Mononuclear cell (primary cell): Measurements from ENCODE around the gene TIMP3. TPM values are rescaled to one million over a fixed set of nuclear protein-coding genes. Genes with fewer than 3 reads are reported as not detected.

ENCODE experiments used
- H3K27me3 ChIP-seq: 2 replicates; pipeline ENCODE4 v1.6.0; 2011; ENCODE audit warnings: low read length, control low read depth; ENCODE audit not compliant: insufficient read depth
- H3K4me1 ChIP-seq: 2 replicates; pipeline ENCODE4 v1.5.1; 2011; ENCODE audit warnings: mild to moderate bottlenecking, low read length, control low read depth; ENCODE audit not compliant: insufficient read depth
- H3K4me3 ChIP-seq: 2 replicates; pipeline ENCODE4 v1.5.1; 2011; ENCODE audit warnings: mild to moderate bottlenecking, low read length, moderate library complexity
- H3K9me3 ChIP-seq: 2 replicates; pipeline ENCODE4 v1.5.1; 2011; ENCODE audit warnings: low read depth, mild to moderate bottlenecking, control low read depth, low read length
- total RNA-seq: library from RNA; depleted of rRNA; stranded (reverse); fragments of >200 nt; gene quantifications from one replicate; pipeline ENCODE4 v1.2.3, GENCODE V29; 2012

Gene TIMP3
- total RNA-seq, 1 donor: 0.21 TPM

DNA sequence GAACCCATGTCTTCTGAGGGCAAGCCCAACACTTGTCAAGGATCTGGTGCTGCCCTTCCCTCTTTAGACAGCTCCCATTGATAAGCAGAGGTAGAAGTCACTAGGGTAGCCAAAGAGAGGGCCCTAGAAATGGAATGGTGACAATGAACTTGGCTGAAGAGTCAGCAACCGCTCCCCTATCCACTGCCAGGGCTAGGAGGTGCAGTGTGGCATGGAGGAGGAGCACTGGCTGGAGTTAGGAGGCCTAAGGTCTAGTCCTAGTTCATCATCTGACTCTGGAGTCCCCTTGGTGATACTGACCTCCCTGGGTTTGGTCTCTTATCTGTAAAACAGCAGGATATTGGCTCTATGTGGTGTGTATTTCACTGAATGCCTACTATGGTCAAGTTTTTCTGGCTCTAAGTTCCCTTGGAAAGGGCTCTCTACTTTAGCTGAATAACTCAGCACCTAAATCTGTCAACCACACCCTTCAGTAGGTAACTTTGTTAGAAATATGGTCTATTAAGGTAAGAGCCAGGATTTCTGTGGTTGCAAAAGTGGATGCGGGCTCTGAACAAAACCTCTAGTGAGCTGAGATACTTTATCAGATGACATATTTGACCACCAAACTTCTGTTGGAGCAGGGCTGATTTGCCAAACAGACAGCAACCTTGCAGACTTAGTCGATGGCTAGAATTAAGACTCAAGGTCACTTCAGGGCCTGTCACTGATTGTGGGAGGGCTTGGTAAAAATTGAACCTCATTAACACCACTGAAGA, 10.5 kb downstream of the TIMP3 start:
- Histone ChIP-seq H3K27me3 (no peaks in the 10 kb centered on the region), H3K4me3 (no peak overlapping the region), H3K9me3 (no peaks in the 10 kb centered on the region), H3K4me1 (no peaks in the 10 kb centered on the region)

DNA sequence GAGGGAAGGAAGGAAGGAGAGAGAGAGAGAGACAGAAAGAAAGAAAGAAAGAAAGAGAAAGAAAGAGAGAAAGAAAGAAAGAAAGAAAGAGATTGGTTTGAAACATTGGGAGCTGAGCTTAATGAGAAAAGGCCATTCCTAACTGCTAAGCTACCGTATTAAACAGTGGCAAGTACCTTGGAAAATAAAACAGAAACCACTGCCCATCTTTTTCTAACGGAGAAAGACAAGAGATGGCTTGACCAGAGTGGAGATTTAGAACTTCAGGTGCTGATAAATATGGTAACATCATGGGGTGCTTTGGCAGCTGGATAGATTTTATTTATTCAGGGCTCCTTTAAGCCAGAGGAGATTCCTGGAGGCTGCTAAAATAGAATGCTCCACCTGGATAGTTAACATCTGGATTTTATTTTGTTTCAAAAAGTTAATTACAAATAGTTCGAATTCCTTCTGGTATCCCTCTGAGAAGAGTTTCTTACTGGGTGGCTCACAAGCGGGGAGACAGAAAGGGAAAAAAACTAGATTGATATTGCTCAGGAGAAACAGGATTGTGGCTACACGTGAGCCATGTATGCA, 12.9 kb downstream of the TIMP3 start:
- H3K27me3 ChIP-seq: no peaks in the 10 kb centered on the region
- no peak overlapping the region for H3K4me3 ChIP-seq
- no peaks in the 10 kb centered on the region for H3K9me3 ChIP-seq
- H3K4me1 ChIP-seq: no peaks in the 10 kb centered on the region

DNA sequence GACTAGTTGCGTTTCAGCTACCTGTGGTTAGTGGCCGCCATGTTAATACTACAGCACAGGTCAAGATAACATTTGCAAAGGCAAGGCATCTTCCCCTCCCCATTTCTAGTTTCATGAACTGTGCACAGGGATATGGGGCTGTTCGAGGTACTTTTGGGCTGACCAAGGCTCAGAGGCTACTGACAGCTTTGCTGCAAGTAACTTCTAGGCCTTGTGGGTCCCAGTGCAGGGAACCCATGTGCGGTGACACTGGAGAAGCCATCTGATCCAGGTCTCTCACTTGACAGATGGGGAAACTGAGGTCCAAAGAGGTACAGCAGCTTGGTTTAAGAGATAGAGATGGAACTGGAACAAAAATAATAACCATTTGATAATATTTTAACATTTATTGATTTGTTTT, 13.6 kb downstream of the TIMP3 start:
- H3K27me3 ChIP-seq: no peaks in the 10 kb centered on the region
- H3K4me1 ChIP-seq: no peaks in the 10 kb centered on the region
- H3K4me3 ChIP-seq: no peak overlapping the region
- H3K9me3 ChIP-seq: no peaks in the 10 kb centered on the region

DNA sequence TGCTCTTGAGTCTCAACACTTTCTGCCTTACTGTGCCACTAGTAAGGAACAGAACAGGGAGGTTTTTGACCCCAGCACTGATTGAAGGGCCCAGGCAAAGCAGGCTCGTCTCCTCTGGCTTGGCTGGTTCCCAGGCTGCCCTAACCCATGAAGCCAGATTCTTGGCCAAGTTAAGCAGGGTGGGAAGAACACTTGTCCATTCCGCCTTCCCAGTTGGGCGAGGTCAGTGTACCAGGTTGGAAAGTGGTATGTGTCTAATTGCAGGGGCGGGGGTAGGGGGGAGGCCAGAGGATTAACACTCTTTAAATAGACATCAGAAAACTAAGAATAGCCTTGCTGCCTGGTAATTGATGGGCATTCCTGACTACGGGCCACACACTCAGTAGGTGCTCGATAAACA, 14.4 kb downstream of the TIMP3 start:
- H3K27me3 ChIP-seq: no peaks in the 10 kb centered on the region
- H3K4me1 ChIP-seq: no peaks in the 10 kb centered on the region
- no peak overlapping the region for H3K4me3 ChIP-seq
- H3K9me3 ChIP-seq: no peaks in the 10 kb centered on the region

DNA sequence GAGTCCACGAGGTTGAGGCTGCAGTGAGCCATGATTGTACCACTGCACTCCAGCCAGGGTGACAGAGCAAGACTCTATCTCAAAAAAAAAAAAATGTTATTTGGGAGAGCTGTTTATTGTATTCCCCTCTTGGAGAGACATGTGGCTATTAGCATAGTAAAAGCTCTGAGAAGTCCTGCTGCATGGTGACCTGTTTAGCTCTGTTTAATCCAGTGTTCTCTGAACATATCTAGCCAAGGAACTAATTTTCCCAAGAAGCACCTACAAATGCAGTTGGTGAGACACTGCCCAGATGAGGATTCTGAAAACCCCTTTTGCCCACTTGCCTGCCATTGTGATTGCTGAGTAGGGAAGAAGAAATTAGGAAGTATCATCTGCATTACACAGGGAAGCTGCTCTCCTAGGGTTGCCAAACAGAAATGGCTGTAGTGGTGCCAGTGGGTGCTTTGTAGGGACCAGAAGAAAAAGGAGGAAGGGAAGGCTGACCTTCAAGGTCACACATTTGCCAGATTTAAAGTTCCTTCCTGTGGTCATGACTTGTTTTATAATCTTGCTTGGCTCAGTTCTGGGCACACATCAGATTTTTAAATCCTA, 15.7 kb downstream of the TIMP3 start:
- no peaks in the 10 kb centered on the region for H3K9me3 ChIP-seq
- no peaks in the 10 kb centered on the region for H3K4me1 ChIP-seq
- H3K27me3 ChIP-seq: no peaks in the 10 kb centered on the region

DNA sequence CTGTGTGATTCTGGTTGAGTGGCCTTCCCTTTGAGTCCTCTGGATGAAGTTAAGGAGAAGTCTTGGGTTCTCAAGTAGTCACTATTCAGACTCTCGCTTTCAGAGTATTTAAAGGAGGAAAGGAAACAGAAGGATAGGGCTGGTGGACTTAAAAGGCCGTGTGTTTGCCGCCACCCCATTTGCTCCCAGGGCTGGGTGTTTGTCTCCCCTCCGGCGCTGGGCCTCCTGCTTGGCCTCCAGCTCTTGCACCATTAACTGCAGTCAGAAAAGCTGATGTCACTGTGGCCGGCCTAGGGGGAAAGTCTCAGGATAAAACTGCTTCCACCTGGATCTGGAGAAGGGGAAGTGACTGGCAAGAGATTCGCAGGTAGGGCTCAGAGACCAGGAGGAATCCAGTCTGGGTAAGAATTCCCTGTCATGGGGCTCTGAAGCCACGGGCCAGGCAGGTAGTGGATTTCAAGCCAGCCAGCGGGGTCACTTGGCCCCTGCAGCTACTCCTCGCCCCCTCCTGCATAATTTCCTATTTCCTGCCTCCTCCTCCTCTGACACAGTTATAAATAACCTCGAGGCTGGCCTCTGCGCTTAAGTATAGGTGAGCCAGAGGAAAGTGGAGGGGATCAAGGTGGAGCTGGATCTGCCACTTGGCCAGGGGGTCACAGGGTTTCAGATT, 17.1 kb downstream of the TIMP3 start:
- Histone ChIP-seq H3K27me3 (no peaks in the 10 kb centered on the region), H3K4me3 (no peak overlapping the region), H3K9me3 (no peaks in the 10 kb centered on the region), H3K4me1 (no peaks in the 10 kb centered on the region)

More for the DNA sequence above, 15.7 kb downstream of the TIMP3 start:
- no peak overlapping the region for H3K4me3 ChIP-seq

DNA sequence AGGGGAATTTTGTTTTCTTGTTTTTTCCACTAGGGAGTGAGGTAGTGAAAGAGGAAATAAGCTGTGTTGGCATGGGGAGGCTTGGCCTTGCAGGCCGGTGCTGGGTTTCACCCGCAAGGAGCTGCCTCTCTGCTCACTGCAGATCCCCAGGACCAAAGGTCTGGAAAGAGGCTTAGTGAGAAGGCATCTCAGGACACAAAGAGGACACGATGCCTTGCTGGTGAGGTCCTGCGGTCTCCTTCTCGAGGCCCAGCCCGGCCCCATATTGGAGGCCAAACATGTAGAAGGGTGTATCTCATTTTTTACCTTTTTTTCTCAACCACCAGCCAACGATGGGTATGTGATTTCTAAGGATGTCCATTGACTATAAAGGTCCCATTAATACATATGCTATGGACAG, 17.6 kb downstream of the TIMP3 start:
- Histone ChIP-seq H3K4me3 (no peak overlapping the region), H3K9me3 (no peaks in the 10 kb centered on the region)

DNA sequence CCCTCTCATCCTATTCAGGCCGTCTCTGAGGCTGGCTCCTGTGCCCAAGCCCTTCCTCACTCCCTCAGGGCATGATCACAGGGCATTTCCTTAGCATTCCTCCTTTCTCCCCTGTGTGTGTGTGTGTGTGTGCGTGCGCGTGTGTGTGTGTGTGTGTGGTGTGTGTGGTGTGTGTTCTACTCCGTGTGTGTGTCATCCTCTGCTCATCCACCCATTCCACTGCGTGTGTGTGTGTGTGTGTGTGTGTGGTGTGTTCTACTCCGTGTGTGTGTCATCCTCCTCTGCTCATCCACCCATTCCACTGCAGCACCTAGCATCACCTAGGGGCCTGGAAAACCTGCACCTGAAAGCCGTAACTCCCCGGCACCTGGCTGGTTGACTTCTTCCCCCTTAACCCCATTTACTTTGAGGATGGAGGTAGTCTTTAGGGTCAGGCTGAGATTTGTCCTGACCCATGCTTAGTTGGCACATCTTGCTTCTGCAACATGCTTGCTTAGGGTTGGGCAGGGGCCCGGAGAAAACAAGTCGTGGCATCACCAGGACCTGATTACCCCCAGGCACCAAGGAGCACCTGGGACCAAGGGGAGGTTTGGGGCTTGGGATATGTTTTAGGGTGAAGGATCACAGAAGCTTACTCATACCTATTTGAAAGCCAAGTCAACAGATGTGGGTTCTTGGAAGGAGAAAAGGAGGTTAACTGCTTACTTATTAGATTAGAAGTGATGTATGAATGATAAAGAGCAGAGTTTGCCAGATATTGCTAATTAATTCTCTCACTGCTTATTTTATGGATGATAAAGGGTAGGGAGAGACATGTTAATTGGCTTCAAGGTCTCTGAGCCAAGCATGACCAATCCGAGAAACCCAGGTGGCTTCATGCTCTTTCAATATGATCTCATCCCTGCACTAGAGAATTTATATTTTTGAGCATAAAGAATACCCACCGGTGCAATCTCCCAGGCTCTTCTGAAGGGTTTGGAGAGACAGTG, 18.9 kb downstream of the TIMP3 start:
- Histone ChIP-seq H3K27me3 (no peaks in the 10 kb centered on the region), H3K4me1 (no peaks in the 10 kb centered on the region), H3K9me3 (no peaks in the 10 kb centered on the region), H3K4me3 (no peak overlapping the region)

More for the DNA sequence above, 17.6 kb downstream of the TIMP3 start:
- Histone ChIP-seq H3K4me1 (no peaks in the 10 kb centered on the region), H3K27me3 (no peaks in the 10 kb centered on the region)

DNA sequence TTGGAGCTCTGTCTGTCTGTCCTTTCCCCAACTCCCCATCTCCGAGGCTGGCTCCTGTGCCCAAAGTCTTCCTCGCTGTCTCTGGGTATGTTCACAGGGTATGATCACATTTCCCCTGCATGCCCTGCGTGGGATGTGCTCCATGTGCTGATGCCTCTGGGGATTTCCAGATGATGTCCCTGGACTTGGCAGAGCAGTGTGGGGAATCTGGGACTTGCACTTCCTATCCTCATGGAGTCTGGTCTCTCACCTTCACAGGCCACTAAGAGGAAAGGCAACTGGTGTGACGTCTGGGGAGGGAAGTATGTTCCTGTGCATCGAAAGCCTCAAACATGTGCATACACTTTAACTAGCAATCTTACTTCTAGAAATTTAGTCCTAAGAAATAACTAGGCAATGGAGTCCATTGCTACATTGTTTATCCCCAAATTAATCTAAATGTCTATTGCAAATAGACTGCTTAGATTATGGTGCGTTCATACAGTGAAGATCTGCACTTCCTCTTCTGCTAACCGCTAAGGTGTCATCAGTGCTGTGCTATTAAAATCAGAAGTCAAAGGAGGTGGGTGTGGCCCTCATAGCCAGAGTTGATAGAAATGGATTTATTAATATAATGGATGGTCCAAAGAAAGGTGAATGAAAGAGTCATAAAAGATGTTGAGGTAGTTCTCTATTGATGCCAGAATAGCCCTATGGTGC, 20.8 kb downstream of the TIMP3 start:
- Histone ChIP-seq H3K4me1 (no peaks in the 10 kb centered on the region), H3K4me3 (no peak overlapping the region), H3K9me3 (no peaks in the 10 kb centered on the region), H3K27me3 (no peaks in the 10 kb centered on the region)

DNA sequence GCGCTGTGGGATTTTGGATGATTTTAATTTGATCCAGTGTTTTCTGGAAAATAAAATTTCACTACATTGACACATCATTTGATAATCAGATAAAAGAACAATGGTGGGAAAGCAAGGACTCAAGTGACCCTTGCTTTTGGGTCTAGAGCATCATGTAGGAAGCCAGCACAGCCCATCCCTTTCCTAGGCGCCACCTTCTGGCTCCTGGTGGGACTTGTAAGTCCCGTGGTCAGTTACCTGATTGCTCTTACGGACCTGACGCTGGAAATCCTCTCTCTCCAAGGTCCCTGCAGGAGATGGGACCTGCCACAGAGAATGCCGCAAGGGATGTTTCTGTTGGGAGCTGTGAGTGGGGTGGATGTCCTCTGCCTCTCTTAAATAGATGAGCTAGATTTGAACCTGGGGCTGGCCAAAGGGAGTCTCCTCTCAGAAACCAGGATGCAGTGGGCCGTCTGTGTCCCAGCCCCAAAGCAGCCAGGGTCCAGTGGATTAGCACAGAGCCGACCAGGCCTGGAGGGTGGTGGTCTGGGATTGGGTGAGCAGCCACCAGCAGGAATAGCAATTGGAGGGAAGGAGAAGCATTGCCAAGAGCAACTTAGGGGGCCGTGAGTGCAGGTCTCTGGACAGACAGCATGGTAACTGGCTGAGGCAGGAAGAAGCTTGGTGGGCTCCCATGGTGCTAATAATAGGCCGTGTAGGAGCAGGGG, 21.7 kb downstream of the TIMP3 start:
- no peaks in the 10 kb centered on the region for H3K9me3 ChIP-seq
- no peaks in the 10 kb centered on the region for H3K27me3 ChIP-seq
- no peak overlapping the region for H3K4me3 ChIP-seq
- no peaks in the 10 kb centered on the region for H3K4me1 ChIP-seq

DNA sequence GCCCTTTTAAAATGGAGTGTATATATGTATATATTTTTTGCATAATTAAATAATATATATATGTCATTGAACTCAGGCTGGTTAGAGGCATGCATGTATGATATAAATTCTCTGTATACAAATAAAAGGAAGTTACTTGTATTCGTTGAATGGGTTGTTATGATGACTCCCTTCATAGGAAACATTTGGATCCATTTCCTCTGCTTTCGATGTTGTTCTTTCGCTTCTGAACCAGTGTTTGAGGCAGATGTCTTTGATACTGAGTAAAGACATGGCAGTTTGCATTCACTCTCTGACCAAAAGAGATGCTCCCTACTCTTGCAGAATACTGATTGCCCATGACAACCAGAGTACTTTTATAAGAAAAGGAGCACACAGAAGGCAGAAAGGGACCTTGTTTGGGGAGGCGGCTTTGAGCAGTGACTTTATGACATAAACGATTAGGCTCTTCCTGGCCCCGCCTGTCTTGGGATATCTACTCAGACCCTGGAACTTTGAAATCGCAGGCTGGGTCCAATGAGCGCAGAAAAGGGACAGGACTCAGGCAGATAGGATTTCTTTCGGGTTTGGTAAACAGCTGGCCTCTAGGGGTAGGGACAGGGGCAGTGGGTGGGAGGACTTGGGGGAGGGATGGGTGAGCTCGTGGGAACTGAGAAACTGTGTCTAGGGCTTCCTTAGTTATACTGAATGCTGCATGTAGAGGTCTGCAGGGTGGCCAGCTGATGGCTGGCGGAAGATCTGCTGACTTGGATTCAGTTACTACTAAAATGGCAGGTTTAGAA, 23.2 kb downstream of the TIMP3 start:
- no peaks in the 10 kb centered on the region for H3K9me3 ChIP-seq
- no peaks in the 10 kb centered on the region for H3K27me3 ChIP-seq
- H3K4me1 ChIP-seq: no peaks in the 10 kb centered on the region
- H3K4me3 ChIP-seq: no peak overlapping the region

DNA sequence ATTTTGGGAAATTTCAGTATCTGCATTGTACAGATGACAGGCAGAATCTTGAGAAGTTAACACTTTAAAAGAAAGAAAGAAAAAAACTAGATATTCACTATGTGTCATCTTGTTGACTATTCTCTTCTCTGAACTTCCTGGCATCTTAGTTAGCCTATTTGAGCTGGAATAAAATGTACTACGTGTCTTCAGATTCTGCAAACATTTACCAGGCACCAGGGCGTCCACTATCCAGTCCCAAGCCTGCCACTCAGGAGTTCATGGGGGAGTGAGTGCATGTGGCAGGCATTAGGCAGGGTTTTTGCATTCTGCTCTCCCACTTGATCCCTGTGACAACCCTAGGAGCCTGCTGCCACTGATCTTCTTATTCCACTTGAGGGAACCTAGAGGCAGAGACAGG, 25.0 kb downstream of the TIMP3 start:
- Histone ChIP-seq H3K4me3 (no peak overlapping the region), H3K9me3 (no peaks in the 10 kb centered on the region), H3K4me1 (no peaks in the 10 kb centered on the region), H3K27me3 (no peaks in the 10 kb centered on the region)

DNA sequence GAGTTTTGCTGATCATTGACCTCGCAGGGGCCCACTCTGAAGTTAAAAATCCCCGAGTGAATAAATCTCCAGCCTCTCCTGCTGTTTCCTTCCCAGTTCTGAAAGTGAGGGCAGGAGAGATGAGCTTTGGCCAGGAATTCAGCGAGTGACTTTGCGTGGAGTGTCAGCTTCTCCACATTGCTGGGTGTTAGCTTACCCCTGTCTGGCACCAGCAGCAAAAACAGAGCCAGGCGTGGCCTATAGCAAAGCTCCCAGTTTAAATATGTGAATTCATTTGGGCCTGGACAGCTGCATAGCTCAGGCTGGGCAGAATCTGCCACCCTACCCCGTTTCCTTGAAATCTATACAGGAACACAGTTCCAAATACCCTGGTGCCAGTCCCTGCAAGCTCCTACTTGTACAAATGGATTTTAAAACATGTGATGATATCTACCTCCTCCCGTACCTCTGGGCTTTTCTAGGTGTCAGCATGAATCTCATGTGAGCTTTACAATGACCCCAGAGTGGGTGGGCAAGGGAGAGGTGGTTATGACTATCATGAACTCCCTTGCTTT, 25.6 kb downstream of the TIMP3 start:
- H3K4me3 ChIP-seq: no peak overlapping the region
- H3K4me1 ChIP-seq: no peaks in the 10 kb centered on the region
- no peaks in the 10 kb centered on the region for H3K27me3 ChIP-seq
- no peaks in the 10 kb centered on the region for H3K9me3 ChIP-seq
